PC-3 (cell line): ENCODE data around the gene ZFYVE9. TPM values are rescaled to one million over a fixed set of nuclear protein-coding genes. Genes with fewer than 3 reads are reported as not detected.

Source experiments
- ATAC-seq: fragments of 200-7000 bp; cut with Tn5 transposase; 2 replicates; pipeline ENCODE4 v1.9.1; 2020; ENCODE audit warnings: mild to moderate bottlenecking, moderate library complexity
- BruUV-seq: library from RNA; stranded (reverse); fragments of 400-500 nt; replicated peaks from 2 replicates; lab custom pipeline; 2021; lab: Mats Ljungman, UMichigan
- CTCF ChIA-PET: fragments of 300-600 bp; sonication (Branson Sonifier 250); formaldehyde crosslinking; loops from one replicate; lab custom pipeline; 2022; ENCODE audit warnings: antibody characterized with exemption; lab: Charles Lee
- POLR2A ChIA-PET: fragments of 300-600 bp; sonication (Branson Sonifier 250); formaldehyde crosslinking; loops from one replicate; lab custom pipeline; 2022; ENCODE audit warnings: antibody characterized with exemption; ENCODE audit not compliant: unreplicated experiment; lab: Charles Lee
- DNase-seq: peaks from one replicate; pipeline ENCODE4 v3.0.0-alpha.2; 2015
- H2AFZ ChIP-seq: fragments of 300-600 bp; sonication (generic); 2 replicates; pipeline ENCODE4 v1.6.0; 2016; ENCODE audit warnings: antibody characterized with exemption, low read length
- H3F3A ChIP-seq: fragments of 300-600 bp; sonication (generic); one replicate; pipeline ENCODE4 v1.6.0; 2017; ENCODE audit warnings: antibody characterized with exemption, low read length, control low read depth, mild to moderate bottlenecking; ENCODE audit not compliant: unreplicated experiment
- H3K27ac ChIP-seq: fragments of 300-600 bp; sonication (generic); 2 replicates; pipeline ENCODE4 v1.5.1; 2016; ENCODE audit warnings: mild to moderate bottlenecking, low read length
- H3K27me3 ChIP-seq: fragments of 300-600 bp; sonication (generic); 2 replicates; pipeline ENCODE4 v1.6.1; 2016; ENCODE audit warnings: low read length, mixed read lengths
- H3K36me3 ChIP-seq: fragments of 300-600 bp; sonication (generic); 2 replicates; pipeline ENCODE4 v1.6.1; 2016; ENCODE audit warnings: low read depth, mixed run types, low read length, mixed read lengths
- H3K4me1 ChIP-seq: fragments of 300-600 bp; sonication (generic); 2 replicates; pipeline ENCODE4 v1.5.1; 2016; ENCODE audit warnings: low read length; ENCODE audit not compliant: insufficient read depth
- H3K4me2 ChIP-seq: fragments of 300-600 bp; sonication (generic); 2 replicates; pipeline ENCODE4 v1.6.0; 2016; ENCODE audit warnings: low read length
- H3K4me3 ChIP-seq: fragments of 300-600 bp; sonication (generic); 2 replicates; pipeline ENCODE4 v1.5.1; 2016; ENCODE audit warnings: mild to moderate bottlenecking, low read length, mixed read lengths
- H3K79me2 ChIP-seq: fragments of 300-600 bp; sonication (generic); 2 replicates; pipeline ENCODE4 v1.6.1; 2017; ENCODE audit warnings: low read length, mixed read lengths
- H3K9ac ChIP-seq: fragments of 300-600 bp; sonication (generic); 2 replicates; pipeline ENCODE4 v1.6.0; 2016; ENCODE audit warnings: mild to moderate bottlenecking, low read length
- H3K9me2 ChIP-seq: fragments of 300-600 bp; sonication (generic); replicated peaks from 2 replicates; pipeline ENCODE4 v1.6.1; 2016; ENCODE audit warnings: mixed run types, low read length, mixed read lengths
- H3K9me3 ChIP-seq: fragments of 300-600 bp; sonication (generic); 2 replicates; pipeline ENCODE4 v1.6.1; 2016; ENCODE audit warnings: low read length, mixed read lengths
- H4K20me1 ChIP-seq: fragments of 300-600 bp; sonication (generic); 2 replicates; pipeline ENCODE4 v1.6.1; 2016; ENCODE audit warnings: low read length, mixed read lengths
- EZH2 ChIP-seq: fragments of 300-600 bp; sonication (generic); IDR thresholded peaks from one replicate; pipeline ENCODE4 v1.6.1; 2017; ENCODE audit warnings: antibody characterized with exemption, mild to moderate bottlenecking, low read length; ENCODE audit not compliant: unreplicated experiment
- EZH2phosphoT487 ChIP-seq: fragments of 300-600 bp; sonication (generic); IDR thresholded peaks from 2 replicates; pipeline ENCODE4 v1.6.1; 2018; ENCODE audit warnings: mild to moderate bottlenecking, antibody characterized with exemption, low read length, borderline replicate concordance
- intact Hi-C: fragments of 100-400 bp; cut with micrococcal nuclease; formaldehyde crosslinking; loops from 2 replicates; pipeline ENCODE4 v1.9.0; 2023
- total RNA-seq: library from RNA; depleted of rRNA; stranded (reverse); fragments of >200 nt; gene quantifications from 2 replicates; pipeline ENCODE4 v1.2.3, GENCODE V29; 2014
- TF ChIP-seq, protein P1 (sequence below): fragments of 300-600 bp; sonication (generic); conservative IDR thresholded peaks from 2 replicates; pipeline ENCODE4 v1.5.1; 2017; ENCODE audit warnings: antibody characterized with exemption, low read depth, mild to moderate bottlenecking, low read length

Gene ZFYVE9
- total RNA-seq, 1 experiment from 2014 or later, result 14.2 TPM

DNA sequence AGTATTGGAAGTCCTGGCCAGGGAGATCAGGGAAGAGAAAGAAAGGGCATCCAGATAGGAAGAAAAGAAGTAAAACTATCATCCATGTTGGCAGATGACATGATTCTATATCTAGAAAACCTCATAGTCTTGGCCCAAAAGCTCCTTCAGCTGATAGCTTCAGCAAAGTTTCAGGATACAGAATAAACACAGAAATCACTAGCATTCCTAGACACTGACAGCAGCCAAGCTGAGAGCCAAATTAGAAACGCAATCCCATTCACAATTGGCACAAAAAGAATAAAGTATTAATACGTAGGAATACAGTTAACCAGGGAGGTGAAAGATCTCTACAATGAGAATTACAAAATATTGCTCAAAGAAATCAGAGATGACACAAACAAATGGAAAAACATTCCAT is 44.6 kb downstream of the ZFYVE9 start:
- CTCF ChIA-PET, result no interaction called here
- intact Hi-C loops, result no loop called here

DNA sequence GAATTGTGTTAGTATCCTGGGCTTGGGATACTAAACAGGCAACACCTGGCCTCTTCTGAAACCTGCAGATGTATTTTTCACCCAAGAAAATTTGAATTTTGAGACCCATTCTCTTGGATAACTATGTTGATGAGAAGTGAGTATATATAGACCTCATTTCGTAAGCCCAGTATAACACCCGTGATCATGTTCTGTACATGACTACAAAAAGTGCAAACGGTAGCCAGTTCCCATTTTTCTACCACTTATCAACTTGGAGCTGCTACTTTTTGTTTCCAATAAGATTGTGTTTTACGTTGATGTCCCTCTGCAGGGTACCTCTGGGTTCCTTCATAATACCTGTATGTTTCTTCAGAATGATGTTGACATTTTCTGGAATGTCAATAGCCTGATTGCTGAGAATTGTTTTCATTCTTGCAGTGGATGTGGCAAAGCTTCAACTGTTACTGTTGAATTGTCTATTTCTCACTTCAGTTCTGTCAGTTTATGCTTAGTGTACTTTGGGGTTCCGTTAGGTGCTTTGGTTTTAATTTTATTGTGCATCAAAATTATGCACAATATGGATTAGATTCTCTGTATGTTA is 48.1 kb downstream of the ZFYVE9 start:
- H3K27me3 ChIP-seq, result no peaks in the 10 kb centered on the region
- ATAC-seq (no peak), DNase-seq (no peak)
- H3K4me1 ChIP-seq, result 0 out of 2 replicates have a peak, but pooled peaks cover 9% of the 10 kb centered on the region
- no peak overlapping the region for H3K9ac ChIP-seq
- H3K9me3 ChIP-seq, result no peaks in the 10 kb centered on the region
- no peaks in the 10 kb centered on the region for H4K20me1 ChIP-seq
- no TSS peak for BruUV-seq
- H3K36me3 ChIP-seq, result no peaks in the 10 kb centered on the region
- H3K4me3 ChIP-seq, result no peak overlapping the region
- no peaks in the 10 kb centered on the region for H3F3A ChIP-seq
- H3K27ac ChIP-seq, result no peak overlapping the region
- H3K9me2 ChIP-seq, result no peaks in the 10 kb centered on the region
- ChIA-PET POLR2A (no interaction called here), CTCF (no interaction called here)
- intact Hi-C loops, result no loop called here
- TF ChIP-seq EZH2phosphoT487 (no peak), EZH2 (no peak)
- TF ChIP-seq, protein P1, sequence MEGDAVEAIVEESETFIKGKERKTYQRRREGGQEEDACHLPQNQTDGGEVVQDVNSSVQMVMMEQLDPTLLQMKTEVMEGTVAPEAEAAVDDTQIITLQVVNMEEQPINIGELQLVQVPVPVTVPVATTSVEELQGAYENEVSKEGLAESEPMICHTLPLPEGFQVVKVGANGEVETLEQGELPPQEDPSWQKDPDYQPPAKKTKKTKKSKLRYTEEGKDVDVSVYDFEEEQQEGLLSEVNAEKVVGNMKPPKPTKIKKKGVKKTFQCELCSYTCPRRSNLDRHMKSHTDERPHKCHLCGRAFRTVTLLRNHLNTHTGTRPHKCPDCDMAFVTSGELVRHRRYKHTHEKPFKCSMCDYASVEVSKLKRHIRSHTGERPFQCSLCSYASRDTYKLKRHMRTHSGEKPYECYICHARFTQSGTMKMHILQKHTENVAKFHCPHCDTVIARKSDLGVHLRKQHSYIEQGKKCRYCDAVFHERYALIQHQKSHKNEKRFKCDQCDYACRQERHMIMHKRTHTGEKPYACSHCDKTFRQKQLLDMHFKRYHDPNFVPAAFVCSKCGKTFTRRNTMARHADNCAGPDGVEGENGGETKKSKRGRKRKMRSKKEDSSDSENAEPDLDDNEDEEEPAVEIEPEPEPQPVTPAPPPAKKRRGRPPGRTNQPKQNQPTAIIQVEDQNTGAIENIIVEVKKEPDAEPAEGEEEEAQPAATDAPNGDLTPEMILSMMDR, result no peak
- no peaks in the 10 kb centered on the region for H3K79me2 ChIP-seq
- no peak overlapping the region for H3K4me2 ChIP-seq
- no peak overlapping the region for H2AFZ ChIP-seq

More for the DNA sequence above, 44.6 kb downstream of the ZFYVE9 start:
- Histone ChIP-seq H3K9me2 (no peaks in the 10 kb centered on the region), H3K9me3 (no peaks in the 10 kb centered on the region), H4K20me1 (no peaks in the 10 kb centered on the region), H3K9ac (no peak overlapping the region), H3F3A (no peaks in the 10 kb centered on the region), H3K4me1 (no peaks in the 10 kb centered on the region), H3K4me2 (no peak overlapping the region), H3K27ac (no peak overlapping the region), H2AFZ (no peak overlapping the region), H3K36me3 (no peaks in the 10 kb centered on the region), H3K79me2 (no peaks in the 10 kb centered on the region), H3K27me3 (no peaks in the 10 kb centered on the region), H3K4me3 (no peak overlapping the region)
- no peak for ATAC-seq
- TF ChIP-seq, protein P1, result no peak
- TF ChIP-seq EZH2 (no peak), EZH2phosphoT487 (no peak)
- DNase-seq, result no peak
- POLR2A ChIA-PET, result no interaction called here
- BruUV-seq, result no TSS peak

DNA sequence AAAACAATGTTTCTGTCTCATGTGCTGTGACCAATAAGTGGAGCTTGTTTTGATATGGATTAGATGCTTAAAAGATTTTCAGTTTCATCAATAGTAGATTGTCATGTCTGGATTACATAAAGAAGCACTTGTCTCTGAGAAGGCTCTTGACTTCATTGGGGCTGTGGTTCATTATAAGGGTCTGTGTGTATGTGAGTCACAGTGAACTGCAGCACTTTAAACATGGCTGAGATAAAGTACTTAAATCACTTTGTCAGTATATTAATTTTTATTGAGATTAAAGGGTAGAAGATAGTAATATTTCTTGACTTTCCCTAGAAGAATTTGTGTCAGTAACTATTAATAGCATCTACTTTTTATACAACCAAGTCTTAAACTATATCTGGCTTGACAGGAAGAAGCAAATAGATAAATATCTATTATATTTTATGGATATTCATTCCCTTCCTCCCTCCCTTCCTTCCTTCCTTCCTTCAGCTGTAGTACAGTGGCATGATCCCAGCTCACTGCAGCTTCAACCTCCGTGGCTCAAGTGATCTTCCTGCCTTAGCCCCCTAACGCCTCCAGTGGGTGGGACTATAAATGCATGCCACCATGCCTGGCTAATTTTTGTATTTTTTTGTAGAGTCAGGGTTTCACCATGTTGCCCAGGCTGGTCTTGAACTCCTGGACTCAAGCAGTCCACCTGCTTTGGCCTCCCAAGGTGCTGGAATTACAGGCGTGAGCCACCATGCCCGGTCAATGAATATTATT is 48.8 kb downstream of the ZFYVE9 start:
- Histone ChIP-seq H3K27me3 (no peaks in the 10 kb centered on the region), H2AFZ (no peak overlapping the region), H3K4me2 (no peak overlapping the region), H4K20me1 (no peaks in the 10 kb centered on the region), H3K9me3 (no peaks in the 10 kb centered on the region), H3F3A (no peaks in the 10 kb centered on the region), H3K9me2 (no peaks in the 10 kb centered on the region), H3K4me3 (no peak overlapping the region), H3K9ac (no peak overlapping the region), H3K27ac (no peak overlapping the region), H3K4me1 (0 out of 2 replicates have a peak, but pooled peaks cover 9% of the 10 kb centered on the region), H3K79me2 (no peaks in the 10 kb centered on the region), H3K36me3 (no peaks in the 10 kb centered on the region)
- intact Hi-C loops, result no loop called here
- no peak for DNase-seq
- no TSS peak for BruUV-seq
- ChIA-PET CTCF (no interaction called here), POLR2A (no interaction called here)
- no peak for TF ChIP-seq EZH2
- TF ChIP-seq EZH2phosphoT487, result no peak
- TF ChIP-seq, protein P1, result no peak
- no peak for ATAC-seq
